Parathyroid adenoma (tissue), 2 donors: ENCODE results near the gene MTHFD2.

Experiments
- H2AFZ ChIP-seq: fragments of 300-600 bp; sonication (generic); one replicate; pipeline ENCODE4 v1.7.0; 2017; ENCODE audit warnings: antibody characterized with exemption, mild to moderate bottlenecking
- H3K27ac ChIP-seq: fragments of 300-600 bp; sonication (generic); one replicate; pipeline ENCODE4 v1.7.0; 2017
- H3K27me3 ChIP-seq: fragments of 300-600 bp; sonication (generic); one replicate; pipeline ENCODE4 v1.7.0; 2017; ENCODE audit warnings: low read length; ENCODE audit not compliant: control insufficient read depth, insufficient read depth
- H3K36me3 ChIP-seq: fragments of 300-600 bp; sonication (generic); one replicate; pipeline ENCODE4 v1.7.0; 2017; ENCODE audit warnings: low read length; ENCODE audit not compliant: control insufficient read depth, insufficient read depth
- H3K4me1 ChIP-seq: fragments of 300-600 bp; sonication (generic); one replicate; pipeline ENCODE4 v1.7.0; 2017; ENCODE audit warnings: control low read depth
- H3K4me2 ChIP-seq: fragments of 300-600 bp; sonication (generic); one replicate; pipeline ENCODE4 v1.7.0; 2017; ENCODE audit warnings: low read length
- H3K4me3 ChIP-seq: fragments of 300-600 bp; sonication (generic); one replicate; pipeline ENCODE4 v1.7.0; 2017; ENCODE audit warnings: low read depth, low read length
- H3K79me2 ChIP-seq: fragments of 300-600 bp; sonication (generic); one replicate; pipeline ENCODE4 v1.7.0; 2017; ENCODE audit warnings: control low read depth
- H3K9ac ChIP-seq: fragments of 300-600 bp; sonication (generic); one replicate; pipeline ENCODE4 v1.7.0; 2017; ENCODE audit warnings: mild to moderate bottlenecking
- H3K9me3 ChIP-seq: fragments of 300-600 bp; sonication (generic); one replicate; pipeline ENCODE4 v1.7.0; 2017; ENCODE audit warnings: low read length; ENCODE audit not compliant: control insufficient read depth
- CTCF ChIP-seq: fragments of 300-600 bp; sonication (generic); IDR thresholded peaks from one replicate; pipeline ENCODE4 v1.7.0; 2017; ENCODE audit warnings: antibody characterized with exemption, mild to moderate bottlenecking
- donor health status: primary hyperparathyroidism.

Gene MTHFD2

DNA sequence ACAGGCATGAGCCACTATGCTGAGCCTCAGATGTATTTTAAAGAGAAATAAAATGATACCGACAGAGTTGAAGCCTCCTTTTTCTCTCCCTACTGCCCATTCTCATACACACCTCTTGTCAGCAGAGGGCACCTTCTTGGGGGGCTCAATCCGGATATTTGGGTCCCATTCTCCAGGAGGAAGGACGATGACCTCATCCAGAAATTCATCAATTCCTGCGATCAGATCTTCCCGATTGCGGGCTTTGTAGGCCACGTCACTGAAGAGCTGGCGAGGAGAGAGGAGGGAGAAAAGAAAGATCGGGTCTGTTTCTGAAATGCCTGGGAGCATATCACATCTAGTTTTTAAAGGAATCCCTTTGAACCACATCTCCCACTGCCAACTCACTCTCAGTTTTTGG lies 54.4 kb downstream of the MTHFD2 start:
- no peak for TF ChIP-seq CTCF
- no peaks in the 10 kb centered on the region for H3K79me2 ChIP-seq
- no peaks in the 10 kb centered on the region for H3K9me3 ChIP-seq
- H3K27ac ChIP-seq: no peak overlapping the region
- H3K4me3 ChIP-seq: no peak overlapping the region
- no peak overlapping the region for H3K9ac ChIP-seq
- no peaks in the 10 kb centered on the region for H3K27me3 ChIP-seq
- no peaks in the 10 kb centered on the region for H3K4me1 ChIP-seq
- H2AFZ ChIP-seq: no peak overlapping the region
- H3K36me3 ChIP-seq: no peaks in the 10 kb centered on the region
- no peak overlapping the region for H3K4me2 ChIP-seq

GRCh38 chr2:74253306-74253970 lies 55.0 kb downstream of the MTHFD2 start:
- Histone ChIP-seq H3K27ac (no peak overlapping the region), H3K36me3 (no peaks in the 10 kb centered on the region), H3K27me3 (no peaks in the 10 kb centered on the region), H3K4me3 (no peak overlapping the region), H2AFZ (no peak overlapping the region), H3K9me3 (no peaks in the 10 kb centered on the region), H3K9ac (no peak overlapping the region), H3K79me2 (no peaks in the 10 kb centered on the region), H3K4me1 (no peaks in the 10 kb centered on the region), H3K4me2 (no peak overlapping the region)
- TF ChIP-seq CTCF: no peak

DNA sequence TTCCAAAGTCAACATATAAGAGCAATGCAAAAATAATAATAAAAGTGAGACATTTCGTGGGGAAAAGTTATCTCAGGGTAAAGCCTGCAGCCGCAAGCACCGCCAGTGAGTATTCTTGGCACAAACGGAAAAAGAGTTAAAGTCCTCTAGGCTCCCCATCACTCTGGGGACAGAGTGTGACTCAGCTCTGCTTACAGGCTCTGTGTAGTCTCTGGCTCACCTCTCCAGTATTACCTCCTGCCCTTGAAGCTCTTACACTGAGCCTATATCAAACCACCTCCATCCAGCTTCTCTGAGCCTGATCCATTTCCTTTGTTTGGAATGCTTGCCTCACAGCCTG lies 55.5 kb downstream of the MTHFD2 start:
- Histone ChIP-seq H3K79me2 (no peaks in the 10 kb centered on the region), H3K27ac (no peak overlapping the region), H3K4me2 (no peak overlapping the region), H3K4me3 (no peak overlapping the region), H2AFZ (no peak overlapping the region), H3K36me3 (no peaks in the 10 kb centered on the region), H3K9me3 (no peaks in the 10 kb centered on the region), H3K27me3 (no peaks in the 10 kb centered on the region), H3K9ac (no peak overlapping the region), H3K4me1 (no peaks in the 10 kb centered on the region)
- no peak for TF ChIP-seq CTCF

- no peak overlapping the region for H3K27ac ChIP-seq
- H3K4me2 ChIP-seq: no peak overlapping the region
- H3K36me3 ChIP-seq: no peaks in the 10 kb centered on the region
- TF ChIP-seq CTCF: no peak
- no peaks in the 10 kb centered on the region for H3K4me1 ChIP-seq
- H3K79me2 ChIP-seq: no peaks in the 10 kb centered on the region
- H3K9ac ChIP-seq: no peak overlapping the region
- no peaks in the 10 kb centered on the region for H3K9me3 ChIP-seq
- no peaks in the 10 kb centered on the region for H3K27me3 ChIP-seq
- no peak overlapping the region for H3K4me3 ChIP-seq
- no peak overlapping the region for H2AFZ ChIP-seq
Measured at GRCh38 chr2:74255660-74256213, 57.3 kb downstream of the MTHFD2 start.

GRCh38 chr2:74259191-74259590 lies 60.8 kb downstream of the MTHFD2 start:
- Histone ChIP-seq H3K36me3 (no peaks in the 10 kb centered on the region), H3K27ac (no peak overlapping the region), H3K27me3 (no peaks in the 10 kb centered on the region), H3K4me3 (no peak overlapping the region), H3K9me3 (no peaks in the 10 kb centered on the region), H3K79me2 (no peaks in the 10 kb centered on the region), H3K4me2 (no peak overlapping the region), H2AFZ (no peak overlapping the region), H3K4me1 (no peaks in the 10 kb centered on the region), H3K9ac (no peak overlapping the region)
- TF ChIP-seq CTCF: no peak
